K562 (cell line): ENCODE results near the gene G6PC3. TPM values are rescaled to one million over a fixed set of nuclear protein-coding genes. Genes with fewer than 3 reads are reported as not detected.

Source experiments
- ATAC-seq: fragments of 200-7000 bp; cut with Tn5 transposase; 3 replicates; pipeline ENCODE4 v1.9.1; 2020; ENCODE audit warnings: moderate library complexity
- BruUV-seq: library from RNA; stranded (reverse); fragments of 400-500 nt; replicated peaks from 2 replicates; lab custom pipeline; 2021; lab: Mats Ljungman, UMichigan
- CTCF ChIA-PET: fragments of 300-600 bp; formaldehyde crosslinking; extraction: SDS; loops from one replicate; lab custom pipeline; 2021; ENCODE audit warnings: low intra/inter-chr PET ratio; lab: Yijun Ruan, JAX
- POLR2A ChIA-PET: fragments of 300-600, 350-650 bp; sonication (Branson Sonifier 250); formaldehyde crosslinking; extraction: SDS; loops from one replicate; lab custom pipeline; 2021; ENCODE audit warnings: antibody characterized with exemption, inconsistent platforms; lab: Yijun Ruan, JAX
- DNase-seq, 4 experiments: peaks; one replicate each; pipeline versions ENCODE4 v3.0.0 to v3.0.0-alpha.2; 2011 to 2018; ENCODE audit warnings: low spot score in 3 of 4, mixed read lengths in 3 of 4; ENCODE audit errors: extremely low read depth in 1 of 4
- FAIRE-seq: peaks from 2 replicates; lab custom pipeline; 2011; peaks lifted over from hg19 to GRCh38; lab: Jason Lieb, UNC
- H2AFZ ChIP-seq: 2 replicates; pipeline ENCODE4 v1.6.0; 2011; ENCODE audit warnings: low read depth, low read length, control low read depth, inconsistent platforms
- H3K27ac ChIP-seq: fragments of 200-600 bp; 3 replicates; pipeline ENCODE4 v1.8.0; 2011; ENCODE audit warnings: low read depth, mild to moderate bottlenecking, control low read depth, inconsistent platforms, low read length, moderate library complexity, mixed read lengths; ENCODE audit errors: extremely low read depth
- H3K27me3 ChIP-seq, 2 experiments: fragments of 300-600 bp in 1 of 2; 2 replicates in 1 of 2; 3 replicates in 1 of 2; pipeline versions ENCODE4 v1.6.0 to v1.8.0; 2011; ENCODE audit warnings: inconsistent platforms in 2 of 2, low read length in 2 of 2, mild to moderate bottlenecking in 1 of 2, mixed read lengths in 1 of 2, moderate library complexity in 1 of 2; ENCODE audit not compliant: control insufficient read depth in 2 of 2, insufficient read depth in 2 of 2
- H3K36me3 ChIP-seq: fragments of 300-600 bp; 3 replicates; pipeline ENCODE4 v1.8.0; 2011; ENCODE audit warnings: mild to moderate bottlenecking, low read length, inconsistent platforms; ENCODE audit not compliant: control insufficient read depth, insufficient read depth
- H3K4me1 ChIP-seq, 2 experiments: fragments of 200-600 bp in 1 of 2; replicated peaks in 1 of 2; 2 replicates in 1 of 2; 3 replicates in 1 of 2; pipeline versions ENCODE4 v1.5.1 to v1.8.0; 2011; ENCODE audit warnings: inconsistent platforms in 2 of 2, low read length in 2 of 2, mild to moderate bottlenecking in 1 of 2, mixed read lengths in 1 of 2, moderate library complexity in 1 of 2; ENCODE audit not compliant: control insufficient read depth in 2 of 2, insufficient read depth in 2 of 2
- H3K4me2 ChIP-seq: 2 replicates; pipeline ENCODE4 v1.6.1; 2011; ENCODE audit warnings: low read length, control low read depth, inconsistent platforms, mixed read lengths; ENCODE audit not compliant: insufficient read depth
- H3K4me3 ChIP-seq: fragments of 200-600 bp; sonication (generic), shearing (Covaris generic); 2 replicates; pipeline ENCODE4 v1.5.1; 2016; ENCODE audit warnings: control low read depth, inconsistent platforms
- H3K79me2 ChIP-seq: fragments of 200-600 bp; 3 replicates; pipeline ENCODE4 v1.8.0; 2011; ENCODE audit warnings: low read length, inconsistent platforms; ENCODE audit not compliant: control insufficient read depth, insufficient read depth
- H3K9ac ChIP-seq, 2 experiments: 2 replicates each; pipeline versions ENCODE4 v1.6.0 to v1.6.1; 2011; ENCODE audit warnings: low read depth in 2 of 2, low read length in 2 of 2, control low read depth in 1 of 2, inconsistent platforms in 1 of 2, mild to moderate bottlenecking in 1 of 2, mixed read lengths in 1 of 2; ENCODE audit not compliant: insufficient read depth in 1 of 2
- H3K9me1 ChIP-seq: one replicate; pipeline ENCODE4 v1.6.0; 2011; ENCODE audit warnings: inconsistent platforms, mild to moderate bottlenecking, low read length, moderate library complexity; ENCODE audit not compliant: control insufficient read depth, insufficient read depth
- H3K9me3 ChIP-seq: replicated peaks from 2 replicates; pipeline ENCODE4 v1.5.1; 2011; ENCODE audit warnings: low read depth, low read length, inconsistent platforms; ENCODE audit not compliant: control insufficient read depth, insufficient read depth
- H4K20me1 ChIP-seq: replicated peaks from 2 replicates; pipeline ENCODE4 v1.6.1; 2011; ENCODE audit warnings: low read length, inconsistent platforms, mixed read lengths; ENCODE audit not compliant: control insufficient read depth, insufficient read depth
- FIP1L1 ChIP-seq: fragments of 200-400 bp; formaldehyde crosslinking; IDR thresholded peaks from 2 replicates; pipeline ENCODE4 v1.6.1; 2018; ENCODE audit warnings: mild to moderate bottlenecking, low read depth, low read length; ENCODE audit not compliant: poor library complexity, severe bottlenecking
- FOSL1 ChIP-seq: fragments of 200-800 bp; sonication (Bioruptor generic); conservative IDR thresholded peaks from 2 replicates; pipeline ENCODE4 v1.6.1; 2016; ENCODE audit warnings: missing genetic modification characterization, missing compliant biosample characterization
- HES1 ChIP-seq: fragments of 450-650 bp; IDR thresholded peaks from 2 replicates; pipeline ENCODE4 v1.6.1; 2016; ENCODE audit warnings: low read depth, mild to moderate bottlenecking, moderate library complexity
- JUND ChIP-seq, 2 experiments: IDR thresholded peaks; 2 replicates in 1 of 2; 3 replicates in 1 of 2; pipeline ENCODE4 v1.6.1; 2011; ENCODE audit warnings: borderline replicate concordance in 2 of 2, low read depth in 2 of 2, low read length in 2 of 2, improper control_type of control experiment in 1 of 2, missing biosample characterization in 1 of 2, missing genetic modification characterization in 1 of 2, missing genetic modification reagents in 1 of 2
- MECOM ChIP-seq: fragments of 250-450 bp; sonication (Bioruptor Pico); IDR thresholded peaks from 2 replicates; pipeline ENCODE4 v1.8.0; 2022; ENCODE audit warnings: inconsistent platforms
- MYNN ChIP-seq, 2 experiments: sonication (generic); formaldehyde crosslinking in 1 of 2; IDR thresholded peaks; 2 replicates each; pipeline versions ENCODE4 v1.5.0 to v1.6.1; 2016 to 2020; ENCODE audit warnings: antibody characterized with exemption in 1 of 2, missing genetic modification reagents in 1 of 2
- NR2C2 ChIP-seq, 2 experiments: fragments of 200-800 bp in 1 of 2; sonication (Bioruptor generic) in 1 of 2; sonication (generic) in 1 of 2; formaldehyde crosslinking in 1 of 2; IDR thresholded peaks; 2 replicates each; pipeline versions ENCODE4 v1.6.1 to v1.8.0; 2016 to 2022; ENCODE audit warnings: mild to moderate bottlenecking in 1 of 2, missing compliant biosample characterization in 1 of 2, missing genetic modification characterization in 1 of 2, missing genetic modification reagents in 1 of 2
- PATZ1 ChIP-seq: fragments of 250-450 bp; sonication (Bioruptor Pico); IDR thresholded peaks from 2 replicates; pipeline ENCODE4 v1.5.0; 2020; ENCODE audit warnings: mild to moderate bottlenecking, borderline replicate concordance
- RFX7 ChIP-seq: fragments of 250-450 bp; sonication (Bioruptor Pico); IDR thresholded peaks from 2 replicates; pipeline ENCODE4 v1.5.1; 2021; ENCODE audit warnings: mild to moderate bottlenecking
- STAT5A ChIP-seq: IDR thresholded peaks from 2 replicates; pipeline ENCODE4 v1.6.1; 2012; ENCODE audit warnings: low read length, inconsistent platforms, borderline replicate concordance
- USF1 ChIP-seq: sonication (generic); formaldehyde crosslinking; IDR thresholded peaks from 2 replicates; pipeline ENCODE4 v1.9.0; 2022; ENCODE audit warnings: mild to moderate bottlenecking, missing genetic modification reagents
- WHSC1 ChIP-seq: IDR thresholded peaks from one replicate; pipeline ENCODE4 v1.6.1; 2012; ENCODE audit warnings: low read length, control low read depth, inconsistent platforms
- ZNF175 ChIP-seq: fragments of 200-800 bp; sonication (Bioruptor generic); IDR thresholded peaks from 2 replicates; pipeline ENCODE4 v1.6.1; 2016; ENCODE audit warnings: low read depth, mild to moderate bottlenecking, missing genetic modification characterization, missing compliant biosample characterization
- WGBS: fragments of 100-300 bp; shearing (Covaris generic); methylation state at CpG from one replicate; pipeline ENCODE4 v1.1.6; 2016; ENCODE audit warnings: low coverage, mixed read lengths; ENCODE audit not compliant: insufficient coverage; ENCODE audit errors: missing lambda C conversion rate; 5-methylcytosine and 5-hydroxymethylcytosine counted together
- in situ Hi-C: fragments of 300-500 bp; cut with MboI; formaldehyde crosslinking; loops from 4 replicates; pipeline ENCODE4 v1.15.0; 2018; ENCODE audit warnings: inconsistent platforms, mixed read lengths
- intact Hi-C: fragments of 100-400 bp; cut with micrococcal nuclease; formaldehyde crosslinking; loops from 2 replicates; pipeline ENCODE4 v1.14.2; 2022
- polyA plus RNA-seq, 8 experiments: library from polyadenylated mRNA; depleted of rRNA in 4 of 8; stranded (reverse) in 5 of 8; unstranded in 3 of 8; fragments of >200 nt; fragmentation: Nextera tagmentation in 2 of 8; fragmentation: Illumina TruSeq in 1 of 8; extraction: Ambion mirVana in 2 of 8; extraction: Trizol in 1 of 8; gene quantifications; 2 replicates each; pipeline versions ENCODE4 v1.2.1 to v1.2.3, GENCODE V29; 2011 to 2014; ENCODE audit warnings: inconsistent platforms in 1 of 8, missing spikeins in 1 of 8
- total RNA-seq, 7 experiments: library from RNA; depleted of rRNA in 6 of 7; stranded (reverse); fragments of >200 nt in 6 of 7; fragmentation: Illumina TruSeq in 2 of 7; extraction: Trizol in 2 of 7; gene quantifications; 2 replicates each; pipeline versions ENCODE4 v1.2.1 to v1.2.3, GENCODE V29; 2011 to 2021; ENCODE audit warnings: low replicate concordance in 1 of 7

G6PC3 gene
- total and polyA plus RNA-seq, 9 of the 15 experiments (the other 6 are each of a cell fraction or from before 2014, with no cell fraction given), result 10.4 to 57.8 (median 31.1) TPM

- no peak for TF ChIP-seq HES1
- TF ChIP-seq, all 486 proteins: peak for 0
Observed at GRCh38 chr17:44106801-44107200, 36.3 kb downstream of the G6PC3 start (continued).

GRCh38 chr17:44108440-44109311, 38.1 kb downstream of the G6PC3 start:
- CTCF ChIA-PET, result no interaction called here
- FAIRE-seq, result peak; percentile 84
- TF ChIP-seq ZNF175 (CRISPR knock-in tag) (no peak), MYNN (IDR thresholded peaks at IDR 0.05) (0 out of 2 replicates have a peak, but pooled peaks have one; percentile 38), MYNN (CRISPR knock-in tag; IDR thresholded peaks at IDR 0.05) (no peak), NR2C2 (CRISPR knock-in tag; IDR thresholded peaks at IDR 0.05) (no peak), NR2C2 (tag; IDR thresholded peaks at IDR 0.05) (no peak), MECOM (no peak), FIP1L1 (no peak), FOSL1 (tag) (peak; percentile 86), STAT5A (no peak), PATZ1 (CRISPR knock-in tag) (no peak), WHSC1 (no peak), JUND (IDR thresholded peaks at IDR 0.05; ENCODE audit: borderline replicate concordance, low read depth, low read length) (peak; percentile 82), JUND (tag; IDR thresholded peaks at IDR 0.05; ENCODE audit: borderline replicate concordance, low read depth, low read length) (peak; percentile 39; the same call in 1 of the 3 replicates), USF1 (CRISPR knock-in tag) (0 out of 2 replicates have a peak, but pooled peaks have one; percentile 5), RFX7 (CRISPR knock-in tag) (no peak)

More at GRCh38 chr17:44108440-44109311, 38.1 kb downstream of the G6PC3 start:
- BruUV-seq, result no TSS peak
- peak; percentile 55 to 81 (median 66) for DNase-seq
- POLR2A ChIA-PET, result interaction anchor here (0.6 to 1.6 kb wide), 5 partner anchors 10 to 551 kb away, joined by 3 to 4 read pairs (median 3); no protein-coding TSS in a partner anchor
- H3K9me1 ChIP-seq, result peaks cover 12% of the 10 kb centered on the region
- in situ Hi-C loops (no loop called here), intact Hi-C loops (no loop called here)
- 25% methylated on average over 16 of the region's 16 CpGs for WGBS
- peaks cover 38 to 54% of the 10 kb centered on the region in 2 experiments for H3K4me1 ChIP-seq
- H3K9me3 ChIP-seq, result no peaks in the 10 kb centered on the region
- H3K4me2 ChIP-seq, result no peak overlapping the region
- H3K27ac ChIP-seq, result no peak overlapping the region
- peak overlapping the region in 1 of 2 experiments; percentile 79; a peak in 2 of 4 replicates for H3K9ac ChIP-seq
- H3K27me3 ChIP-seq, result no peaks in the 10 kb centered on the region
- no peaks in the 10 kb centered on the region; the same call in 2 of the 3 replicates for H3K36me3 ChIP-seq
- H4K20me1 ChIP-seq, result peaks cover 8% of the 10 kb centered on the region; the same call in 1 of the 2 replicates
- H2AFZ ChIP-seq, result no peak overlapping the region
- ATAC-seq, result peak; percentile 73
- peaks cover 5% of the 10 kb centered on the region; the same call in 1 of the 3 replicates for H3K79me2 ChIP-seq
- no peak overlapping the region for H3K4me3 ChIP-seq
